GM18861 (cell line): ENCODE data around the gene THBS2.

Experiments
- ATAC-seq: cut with Tn5 transposase; IDR thresholded peaks from one replicate; pipeline ENCODE4 v1.9.1; 2021; ENCODE audit not compliant: unreplicated experiment

THBS2 gene

DNA sequence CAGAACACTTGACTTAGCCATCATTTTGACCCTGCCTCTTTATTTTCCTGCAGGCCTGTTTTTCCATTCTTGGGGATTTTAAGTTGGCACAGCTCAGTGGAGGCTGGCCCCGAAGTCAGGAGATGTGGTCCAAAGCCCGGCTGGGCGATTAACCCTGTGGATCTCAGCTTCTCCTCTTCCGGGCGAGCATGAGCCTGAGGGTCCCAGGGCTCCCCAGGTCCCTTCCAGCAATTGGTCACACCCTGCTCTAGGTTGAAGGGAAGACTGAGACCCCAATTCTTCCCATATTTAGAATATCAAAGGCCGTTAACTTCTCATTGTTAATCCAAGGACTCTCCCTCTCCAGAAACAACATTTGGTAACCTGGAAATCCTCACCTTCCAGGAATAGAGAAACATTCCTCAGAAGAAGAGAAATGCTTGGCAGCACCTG lies 2.3 kb downstream of the THBS2 start:
- no peak for ATAC-seq

GRCh38 chr6:169250660-169251059 lies 3.0 kb downstream of the THBS2 start:
- ATAC-seq, result no peak

DNA sequence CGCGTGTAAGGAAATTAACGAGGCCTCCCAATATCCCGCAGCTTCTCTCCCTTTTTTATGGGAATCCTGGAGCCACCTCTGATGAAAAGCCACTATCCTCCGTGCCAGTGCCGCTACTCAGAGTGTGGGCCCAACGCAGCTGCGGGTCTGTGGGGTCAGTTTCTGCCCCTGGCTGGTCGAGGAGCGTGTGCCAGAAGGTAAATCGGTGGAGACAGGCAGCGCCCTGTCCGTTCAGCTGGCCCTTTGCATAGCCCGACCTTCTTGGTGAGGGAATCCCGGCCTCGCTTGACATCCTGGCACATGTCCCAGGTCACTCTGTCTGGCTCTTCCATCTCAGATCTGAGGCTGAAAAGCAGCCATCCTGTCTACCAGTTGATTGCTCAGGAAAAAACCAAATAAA lies 4.6 kb downstream of the THBS2 start:
- no peak for ATAC-seq

- no peak for ATAC-seq
These were observed 5.1 kb downstream of the THBS2 start for GRCh38 chr6:169248521-169248971.

DNA sequence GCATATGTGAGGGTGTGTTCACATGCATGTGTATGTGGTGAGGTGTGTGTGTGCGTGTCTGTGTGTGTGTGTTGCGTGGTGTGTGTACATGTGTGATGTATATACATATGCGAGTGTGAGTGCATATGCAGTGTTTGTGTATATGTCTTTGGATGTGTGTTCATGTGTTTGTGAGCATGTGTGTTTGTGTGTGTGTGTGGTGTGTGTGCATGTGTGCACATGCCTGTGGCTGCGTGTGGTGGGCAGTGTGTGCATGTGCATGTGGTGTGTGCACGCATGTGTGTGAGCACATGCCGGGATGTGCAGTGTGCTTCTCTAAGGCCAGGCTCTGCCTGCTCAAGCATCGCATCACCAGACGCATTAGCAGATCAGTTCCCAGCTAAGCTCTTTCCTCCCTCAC lies 5.7 kb downstream of the THBS2 start:
- ATAC-seq, result no peak

DNA sequence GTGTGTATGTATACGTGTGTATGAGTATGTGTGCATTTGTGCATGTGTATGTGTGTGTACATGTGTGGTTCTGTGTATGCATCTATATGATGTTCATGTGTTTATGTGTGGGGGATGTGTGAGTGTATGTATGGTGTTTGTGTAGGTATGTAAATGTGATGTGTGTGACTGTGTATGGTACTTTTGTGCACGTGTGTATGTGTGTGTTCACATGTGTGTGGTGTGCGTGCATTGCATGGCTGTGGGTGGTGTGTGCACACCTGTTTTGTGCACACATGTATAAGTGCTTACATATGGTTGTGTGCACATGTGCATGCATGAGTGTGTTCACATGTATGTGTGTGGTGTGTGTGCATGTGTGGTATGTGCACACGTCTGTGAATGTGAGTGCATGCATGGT lies 6.2 kb downstream of the THBS2 start:
- no peak for ATAC-seq

DNA sequence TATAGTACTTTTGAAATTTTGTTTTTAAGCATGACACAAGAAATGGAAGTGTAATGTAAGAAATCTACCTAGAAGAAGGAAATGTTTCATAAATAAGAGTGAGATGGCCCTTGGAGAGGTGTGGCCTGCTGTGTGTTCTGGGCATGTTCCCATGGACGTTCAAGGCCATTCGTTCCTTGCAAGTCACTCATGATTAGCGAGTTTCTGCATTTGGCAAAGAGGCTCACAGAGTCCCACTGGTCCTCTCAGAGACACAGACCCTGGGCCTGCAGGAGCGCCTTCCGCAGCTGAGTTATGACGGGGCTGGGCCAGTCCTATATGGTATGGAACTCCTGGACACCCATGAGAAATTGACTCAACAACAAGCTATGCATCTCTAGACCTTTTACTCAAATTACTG lies 7.2 kb downstream of the THBS2 start:
- ATAC-seq, result no peak

DNA sequence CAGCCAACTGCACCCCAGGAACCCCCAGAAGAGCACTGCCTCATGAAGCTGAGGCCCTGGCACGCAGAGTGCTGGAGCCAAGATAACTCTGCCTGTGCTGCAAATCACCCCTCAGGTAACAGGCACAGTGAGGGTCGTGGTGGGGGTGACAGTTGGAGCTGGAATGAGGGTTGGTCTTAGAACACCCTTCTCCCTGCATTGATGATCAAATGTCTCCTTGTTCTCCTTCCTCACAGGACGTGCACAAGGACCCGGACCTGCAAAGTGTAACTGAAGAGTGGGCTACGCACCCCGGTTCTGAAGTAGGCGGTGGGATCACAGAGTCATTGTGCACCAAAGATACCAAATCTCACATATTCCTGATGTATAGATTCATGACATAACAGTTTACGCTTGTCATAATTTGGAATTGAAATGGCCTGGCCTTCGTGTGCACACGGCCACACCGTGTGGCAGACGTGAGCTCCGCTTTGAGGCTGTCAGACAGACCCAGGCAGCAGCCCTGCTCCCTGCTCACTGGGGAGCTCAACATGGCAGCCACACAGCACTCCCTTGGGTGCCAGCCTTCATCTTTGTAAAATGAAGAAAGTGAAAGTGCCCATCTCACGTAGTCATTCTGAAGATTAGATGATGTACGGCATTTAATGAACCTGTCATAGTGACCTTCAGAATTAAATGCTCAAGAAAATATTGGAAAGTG lies 8.8 kb downstream of the THBS2 start:
- no peak for ATAC-seq

GRCh38 chr6:169243661-169244060 lies 10.0 kb downstream of the THBS2 start:
- ATAC-seq, result no peak

DNA sequence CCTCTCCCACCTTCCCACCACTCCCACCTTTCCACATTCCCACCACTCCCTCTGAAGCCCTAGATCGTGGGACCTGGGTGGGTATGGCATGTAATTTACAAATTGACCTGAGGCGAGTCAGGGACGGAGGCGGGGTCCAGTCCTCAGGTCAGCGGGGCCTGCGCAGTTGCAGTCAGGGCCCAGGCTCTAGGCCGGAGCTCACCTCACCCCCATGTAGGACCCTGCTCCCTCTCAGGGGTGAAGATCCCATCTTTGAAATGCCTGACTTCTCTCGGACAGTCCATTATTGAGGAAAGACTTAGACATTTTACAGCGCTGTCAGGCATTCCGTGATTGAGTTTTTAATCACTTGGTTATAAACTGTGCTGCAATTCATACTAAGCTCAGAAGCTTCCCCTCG lies 10.5 kb downstream of the THBS2 start:
- no peak for ATAC-seq

- no peak for ATAC-seq
These were observed 11.8 kb downstream of the THBS2 start for GRCh38 chr6:169241688-169242350.

- ATAC-seq, result no peak
These were observed 12.9 kb downstream of the THBS2 start for GRCh38 chr6:169240591-169241390.

- no peak for ATAC-seq
These were observed 13.5 kb downstream of the THBS2 start for GRCh38 chr6:169240125-169240524.

DNA sequence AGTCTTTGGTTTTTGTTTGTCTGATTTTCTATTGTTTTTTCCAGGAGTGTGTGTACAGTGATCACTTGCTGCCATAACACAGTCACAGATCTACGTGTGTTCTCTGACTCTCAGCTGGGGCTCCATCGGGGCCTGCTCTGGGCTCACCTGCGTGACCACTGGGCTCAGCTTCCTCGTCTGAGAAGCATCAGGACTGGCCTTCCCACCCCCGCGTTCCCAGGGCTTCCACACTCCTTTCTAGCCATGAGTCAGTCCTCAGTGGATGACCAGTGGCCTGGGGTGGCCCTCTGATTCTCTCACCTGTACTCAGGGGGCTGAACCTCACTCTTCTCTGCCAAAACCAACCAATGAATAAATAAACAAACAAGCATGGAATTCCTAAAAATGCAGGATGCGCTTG lies 14.5 kb downstream of the THBS2 start:
- no peak for ATAC-seq

DNA sequence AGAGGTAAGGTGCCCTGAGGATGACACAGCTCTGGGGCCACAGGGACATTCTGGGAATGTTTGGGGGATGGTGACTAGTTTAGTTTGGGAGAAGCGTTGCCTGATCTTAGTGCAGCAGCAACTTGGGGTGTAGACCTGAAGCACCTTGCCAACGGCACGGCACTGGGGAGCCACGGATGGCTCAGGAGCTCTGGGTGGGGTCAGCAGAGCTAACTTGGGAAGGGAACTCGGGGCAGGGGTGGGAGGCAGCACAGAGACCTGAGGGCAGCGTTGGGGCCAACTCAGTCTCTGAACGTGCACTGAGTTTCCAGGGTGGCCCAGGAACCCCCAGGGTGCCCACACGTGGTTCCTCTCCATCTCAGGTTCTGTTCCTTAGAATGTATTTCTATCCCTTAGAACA lies 14.9 kb downstream of the THBS2 start:
- no peak for ATAC-seq

DNA sequence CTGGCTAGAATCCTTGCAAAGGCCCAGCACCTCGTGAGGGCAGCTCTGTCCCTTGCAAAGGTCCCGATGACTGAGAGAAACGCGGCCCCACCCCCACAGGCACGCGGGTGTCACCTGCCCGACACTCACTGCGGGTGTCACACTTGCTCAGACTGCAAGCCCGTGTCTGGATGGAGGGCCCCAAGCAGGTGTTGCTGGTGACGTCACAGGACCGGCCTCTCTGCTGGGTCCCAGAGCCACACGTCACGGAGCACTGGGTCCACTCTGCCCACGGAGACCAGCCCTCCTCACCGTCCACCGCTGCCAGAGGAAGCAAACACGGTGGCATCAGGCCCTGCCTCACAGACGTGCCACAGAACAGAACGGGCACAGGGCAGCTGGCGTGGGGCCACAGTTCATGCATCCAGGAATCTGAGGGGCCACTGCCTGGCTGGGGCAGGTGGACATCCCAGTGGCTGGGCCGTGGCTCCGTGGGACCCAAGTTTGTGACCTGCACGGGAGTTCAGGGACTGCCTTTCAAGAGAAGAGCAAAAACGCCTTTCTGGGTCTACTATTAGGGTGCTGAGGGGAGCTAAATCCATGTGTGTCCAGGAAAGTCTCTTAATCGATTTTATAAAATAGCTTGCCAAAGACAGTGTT lies 16.0 kb downstream of the THBS2 start:
- no peak for ATAC-seq

- no peak for ATAC-seq
These were observed 16.7 kb downstream of the THBS2 start for GRCh38 chr6:169236988-169237387.

DNA sequence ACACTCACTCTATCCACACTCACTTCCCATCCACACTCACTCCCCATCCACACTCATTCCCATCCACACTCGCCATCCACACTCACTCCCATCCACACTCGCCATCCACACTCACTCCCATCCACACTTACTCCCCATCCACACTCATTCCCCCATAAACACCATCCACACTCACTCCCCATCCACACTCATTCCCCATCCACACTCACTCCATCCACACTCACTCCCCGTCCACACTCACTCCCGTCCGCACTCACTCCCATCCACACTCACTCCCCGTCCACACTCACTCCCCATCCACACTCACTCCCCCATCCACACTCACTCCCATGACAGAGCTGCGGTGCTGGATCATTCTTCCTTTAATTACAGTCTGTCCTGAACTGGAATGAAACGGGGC lies 17.1 kb downstream of the THBS2 start:
- no peak for ATAC-seq

DNA sequence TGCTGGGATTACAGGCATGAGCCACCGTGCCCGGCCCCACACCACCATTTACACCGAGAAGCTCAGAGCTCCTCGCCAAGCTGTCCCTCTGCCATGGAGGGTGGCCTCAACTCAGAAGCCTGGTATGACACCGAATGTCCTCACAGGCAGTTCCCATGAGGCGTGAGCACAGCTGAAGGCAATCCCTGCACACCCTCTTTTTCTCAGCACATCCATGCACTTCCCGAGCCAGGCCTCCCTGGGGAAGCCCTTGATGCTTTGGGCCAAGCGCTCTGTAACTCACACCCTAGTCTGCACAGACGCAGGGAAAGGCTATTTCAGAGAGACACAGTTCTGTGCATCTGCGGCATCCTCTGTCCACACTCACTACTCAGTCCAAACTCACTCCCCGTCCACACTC lies 18.4 kb downstream of the THBS2 start:
- ATAC-seq, result no peak

DNA sequence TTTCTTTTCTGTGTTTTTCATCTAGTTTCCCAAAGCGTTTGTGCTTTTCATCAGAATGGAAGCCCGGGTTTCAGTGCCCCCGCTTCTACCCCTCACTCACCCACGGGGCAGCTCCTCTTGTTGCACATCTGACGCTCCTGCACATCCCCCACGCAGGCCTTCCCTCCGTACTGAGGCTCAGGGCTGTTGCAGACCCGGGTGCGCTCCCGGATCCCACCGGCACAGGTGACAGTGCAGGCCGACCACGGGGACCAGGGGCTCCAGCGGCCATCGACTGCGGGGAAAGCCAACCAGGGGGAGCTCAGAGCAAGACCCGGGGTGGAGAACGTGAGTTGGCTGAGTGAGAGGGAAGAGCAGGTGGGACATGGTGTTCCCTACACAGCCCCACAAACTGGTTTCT lies 19.0 kb downstream of the THBS2 start:
- ATAC-seq, result no peak

GRCh38 chr6:169233832-169234231 lies 19.8 kb downstream of the THBS2 start:
- ATAC-seq, result no peak
